HG03064 (cell line): ENCODE data around the gene SLC35F1.
"Not testable (repeated sequence)": the region's sequence is repeated elsewhere in the genome, so short reads cannot be mapped to it uniquely, and the experiment has no call there.

Experiments
- ATAC-seq: cut with Tn5 transposase; IDR thresholded peaks from one replicate; pipeline ENCODE4 v1.9.1; 2021; ENCODE audit warnings: low read depth; ENCODE audit not compliant: unreplicated experiment

SLC35F1 gene

GRCh38 chr6:117989086-117989485 is 82.0 kb downstream of the SLC35F1 start:
- ATAC-seq = no peak

DNA sequence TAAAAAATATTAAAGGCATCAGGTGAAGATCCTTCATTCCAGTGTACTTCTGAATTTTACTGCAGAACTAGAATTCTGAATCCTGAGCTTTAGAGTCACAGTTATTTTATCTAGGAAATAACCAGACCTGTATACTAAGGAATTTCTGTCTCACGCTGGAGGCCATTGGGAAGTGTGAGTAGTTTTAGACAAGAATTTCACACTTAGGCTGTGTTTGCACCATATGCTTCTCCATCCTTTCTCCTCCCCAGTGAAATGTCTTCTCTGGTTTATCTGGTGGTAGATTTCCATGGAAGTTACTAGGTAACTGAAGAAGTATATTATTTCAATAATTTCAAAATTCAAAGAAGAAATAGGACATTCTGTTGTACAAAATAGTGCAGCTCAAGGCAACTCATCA is 83.1 kb downstream of the SLC35F1 start:
- no peak for ATAC-seq

DNA sequence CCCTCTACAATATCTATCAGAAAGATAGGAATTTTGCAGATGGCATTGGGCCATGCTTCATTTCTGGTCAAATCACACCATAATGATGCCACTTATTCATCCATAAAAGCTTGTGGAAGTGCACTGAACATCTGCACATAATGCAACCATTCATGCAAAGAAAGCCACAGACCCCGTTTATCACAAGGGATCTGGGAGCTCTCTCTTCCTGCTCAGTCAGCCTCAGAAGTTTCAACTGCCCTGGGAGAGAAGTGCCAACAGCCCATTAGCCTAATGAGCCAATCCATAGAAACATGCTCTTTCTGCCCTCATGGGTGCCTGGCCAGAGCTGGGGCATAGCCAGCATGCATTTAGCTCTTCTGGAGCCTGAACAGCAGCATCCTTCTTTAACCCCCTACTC is 85.8 kb downstream of the SLC35F1 start:
- no peak for ATAC-seq

GRCh38 chr6:118012944-118013343 is 105.9 kb downstream of the SLC35F1 start:
- no peak for ATAC-seq

DNA sequence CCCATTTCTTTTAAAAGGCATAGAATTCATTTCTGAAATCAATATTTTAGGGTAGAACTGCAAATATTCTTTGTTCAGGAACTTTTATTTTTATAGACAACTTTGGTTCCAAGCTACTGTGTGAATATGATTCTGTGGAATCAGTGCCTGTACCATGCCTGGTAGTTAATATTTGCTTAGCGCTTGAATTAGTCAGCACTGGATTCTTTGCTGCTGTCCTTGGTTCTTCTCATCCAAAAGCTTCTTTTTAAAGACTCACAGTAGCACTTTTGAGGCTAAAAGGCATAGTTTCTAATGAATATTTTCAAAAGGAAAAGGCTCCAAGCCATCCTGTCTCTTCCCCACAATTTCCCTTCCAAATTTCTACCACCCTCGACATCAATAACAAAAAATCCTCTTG is 109.5 kb downstream of the SLC35F1 start:
- ATAC-seq = no peak

- ATAC-seq = no peak
Measured at GRCh38 chr6:118017301-118017848, 110.3 kb downstream of the SLC35F1 start.

DNA sequence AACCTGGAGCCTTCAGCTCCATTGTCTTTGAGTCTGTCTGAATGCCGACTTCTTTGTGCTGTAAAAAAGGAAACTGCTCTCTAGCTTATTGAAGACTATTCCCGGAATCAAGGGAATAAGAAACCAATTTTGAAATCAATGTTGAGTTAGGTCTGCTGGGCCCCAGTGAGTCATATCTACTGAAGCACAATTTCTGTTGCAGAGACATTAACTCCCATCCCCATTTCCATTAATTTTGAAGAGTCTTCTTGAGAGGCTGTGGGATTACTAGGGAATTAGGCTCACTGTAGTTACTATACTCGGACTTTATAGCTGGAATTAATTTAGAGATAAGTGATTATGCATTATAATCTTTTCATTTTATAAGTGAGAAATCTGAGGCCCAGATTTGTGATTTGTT is 116.7 kb downstream of the SLC35F1 start:
- no peak for ATAC-seq

DNA sequence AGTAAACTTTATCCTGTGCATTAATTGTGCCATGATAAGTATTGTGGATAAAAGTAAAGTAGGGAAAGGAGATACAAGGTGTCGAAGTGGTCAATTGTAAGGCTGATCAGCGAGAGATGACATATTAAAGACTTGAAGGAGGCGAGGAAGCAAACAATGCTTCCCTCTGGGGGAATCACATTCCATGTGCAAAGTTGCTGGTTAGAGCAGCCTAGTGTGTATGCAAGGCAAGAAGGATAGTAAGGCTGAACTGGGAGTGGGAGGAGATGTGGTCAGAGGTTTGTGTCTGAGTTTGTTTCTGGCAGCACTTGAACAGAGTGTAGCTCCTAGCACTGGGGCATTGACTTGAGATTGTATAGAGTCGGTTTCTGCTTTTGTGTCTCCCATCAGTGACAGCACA is 122.9 kb downstream of the SLC35F1 start:
- ATAC-seq = no peak

DNA sequence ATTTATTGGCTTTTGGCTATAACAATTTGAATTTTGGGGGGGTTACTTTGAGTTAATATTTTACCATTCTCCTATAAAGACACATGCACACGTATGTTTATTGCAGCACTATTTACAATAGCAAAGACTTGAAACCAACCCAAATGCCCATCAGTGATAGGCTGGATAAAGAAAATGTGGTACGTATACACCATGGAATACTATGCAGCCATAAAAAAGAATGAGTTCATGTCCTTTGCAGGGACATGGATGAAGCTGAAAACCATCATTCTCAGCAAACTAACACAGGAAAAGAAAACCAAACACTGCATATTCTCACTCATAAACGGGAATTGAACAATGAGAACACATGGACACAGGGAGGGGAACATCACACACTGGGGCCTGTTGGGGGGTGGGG is 130.4 kb downstream of the SLC35F1 start:
- ATAC-seq = not testable (repeated sequence)

- no peak for ATAC-seq
Measured at GRCh38 chr6:118042855-118043254, 135.8 kb downstream of the SLC35F1 start.

DNA sequence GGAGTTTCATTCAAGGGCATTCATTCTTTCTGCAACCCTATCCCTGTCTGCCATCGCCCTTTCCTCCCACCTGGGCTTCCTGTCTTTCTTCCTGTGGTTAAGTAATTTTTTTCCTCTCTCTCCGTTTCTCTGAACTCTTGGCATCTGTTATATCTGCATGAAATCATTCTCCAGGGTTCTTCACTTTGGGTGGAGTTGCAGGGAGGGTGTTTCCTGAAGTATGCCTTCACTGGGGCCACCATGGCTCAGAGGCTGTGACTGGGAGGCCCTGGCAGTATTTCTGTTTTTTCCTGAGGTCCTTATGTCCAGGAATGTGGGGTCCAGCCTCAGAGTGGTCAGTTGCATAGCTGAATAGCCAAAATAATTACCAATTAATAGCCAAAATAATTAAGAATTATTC is 137.2 kb downstream of the SLC35F1 start:
- ATAC-seq = no peak

- ATAC-seq = no peak
Measured at GRCh38 chr6:118054082-118054481, 147.0 kb downstream of the SLC35F1 start.

- ATAC-seq = no peak
Measured at GRCh38 chr6:118061666-118062065, 154.6 kb downstream of the SLC35F1 start.

GRCh38 chr6:118080547-118080946 is 173.5 kb downstream of the SLC35F1 start:
- ATAC-seq = no peak

DNA sequence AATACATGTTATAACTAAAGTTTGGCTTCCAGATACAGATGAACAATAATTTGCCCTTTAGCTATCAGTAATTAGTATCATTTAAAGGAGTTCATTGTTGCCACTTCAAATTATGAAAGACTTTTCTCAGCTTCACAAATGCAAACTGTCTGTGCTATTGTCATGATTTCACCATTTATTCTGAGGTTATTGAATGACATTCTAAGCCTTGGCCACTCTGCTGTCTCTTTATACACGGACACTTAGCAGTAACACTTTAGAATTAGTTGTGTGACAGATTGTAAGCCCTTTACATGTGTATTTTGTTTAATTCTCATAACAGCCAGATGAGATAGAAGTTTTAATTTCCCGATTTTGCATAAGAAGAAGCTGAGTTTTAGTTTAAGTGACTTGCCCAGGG is 176.6 kb downstream of the SLC35F1 start:
- ATAC-seq = no peak

GRCh38 chr6:118085665-118086064 is 178.6 kb downstream of the SLC35F1 start:
- ATAC-seq = no peak

- ATAC-seq = no peak
Measured at GRCh38 chr6:118086159-118086558, 179.1 kb downstream of the SLC35F1 start.

DNA sequence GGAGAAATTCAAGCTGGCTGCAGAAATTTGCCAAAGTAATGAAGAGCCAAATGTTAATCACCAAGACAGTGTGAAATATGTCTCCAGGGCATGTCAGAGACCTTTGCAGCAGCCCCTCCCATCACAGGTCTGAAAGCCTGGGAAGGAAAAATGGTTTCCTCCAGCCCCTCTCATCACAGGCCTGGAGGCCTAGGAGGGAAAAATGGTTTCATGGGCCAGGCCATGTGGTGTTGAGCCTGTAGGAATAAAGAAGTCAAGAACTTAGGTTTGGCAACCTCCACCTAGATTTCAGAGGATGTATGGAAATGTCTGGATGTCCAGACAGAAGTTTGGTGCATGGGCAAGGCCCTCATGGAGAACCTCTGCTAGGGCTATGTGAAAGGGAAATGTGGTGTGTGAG is 185.0 kb downstream of the SLC35F1 start:
- no peak for ATAC-seq

DNA sequence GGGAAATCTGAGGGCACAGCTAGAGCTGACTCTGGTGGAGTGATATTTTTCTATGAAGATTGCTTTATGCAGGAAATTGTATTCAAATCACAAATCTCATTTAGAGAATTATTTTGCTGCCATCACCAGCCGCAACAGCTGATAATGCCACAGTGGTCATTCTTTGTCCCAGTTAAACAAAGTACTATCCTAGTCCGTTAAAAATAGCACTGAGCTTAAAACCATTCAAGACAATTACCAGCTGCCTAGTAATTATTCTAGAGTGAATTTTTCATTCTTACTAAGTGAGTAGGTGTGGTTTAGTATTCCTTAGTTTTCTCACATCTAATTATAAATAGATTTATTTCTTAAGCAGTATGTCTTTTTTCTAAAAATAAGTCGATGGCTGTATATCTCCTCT is 190.5 kb downstream of the SLC35F1 start:
- no peak for ATAC-seq

DNA sequence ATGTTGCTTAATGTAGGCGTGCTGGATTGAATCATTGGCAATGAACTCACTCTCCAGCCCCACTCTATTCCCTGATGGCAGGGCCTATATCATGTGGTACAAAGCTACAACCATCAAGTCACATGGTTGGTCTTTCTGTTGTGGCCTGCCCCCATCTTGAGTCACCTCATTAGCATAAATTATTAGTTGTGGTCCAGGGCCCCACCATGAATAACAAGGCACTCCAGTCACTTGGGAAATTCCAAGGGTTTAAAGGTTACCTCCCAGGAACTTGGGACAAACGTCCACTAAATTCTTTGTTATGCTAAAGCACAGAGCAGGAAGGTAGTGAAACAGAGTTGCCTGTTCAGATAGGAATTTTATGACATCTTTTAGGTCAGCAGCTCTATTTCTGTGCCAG is 193.7 kb downstream of the SLC35F1 start:
- no peak for ATAC-seq

- ATAC-seq = no peak
Measured at GRCh38 chr6:118101220-118101619, 194.2 kb downstream of the SLC35F1 start.

DNA sequence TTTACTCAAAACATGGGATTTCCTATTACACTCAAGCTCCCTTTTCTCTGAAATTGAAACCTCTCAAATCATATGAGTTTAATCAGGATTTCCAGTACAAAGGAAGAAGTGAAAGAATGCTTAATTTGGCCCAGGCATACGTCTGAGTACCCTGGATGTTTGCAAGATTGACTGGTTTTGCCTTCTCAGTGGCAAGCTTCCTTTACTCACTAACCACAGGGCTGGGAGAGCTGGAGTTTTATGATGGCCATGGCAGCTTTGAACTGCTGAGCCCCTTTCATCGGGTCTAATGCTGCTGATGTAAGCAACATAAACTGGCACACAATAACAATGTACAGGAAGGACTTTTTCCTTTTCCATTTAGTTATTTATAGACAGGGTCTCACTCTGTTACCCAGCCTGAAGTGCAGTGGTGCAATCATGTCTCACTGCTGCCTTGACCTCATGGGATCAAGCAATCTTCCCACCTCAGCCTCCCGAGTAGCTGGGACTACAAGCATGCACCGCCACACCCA is 194.8 kb downstream of the SLC35F1 start:
- no peak for ATAC-seq

DNA sequence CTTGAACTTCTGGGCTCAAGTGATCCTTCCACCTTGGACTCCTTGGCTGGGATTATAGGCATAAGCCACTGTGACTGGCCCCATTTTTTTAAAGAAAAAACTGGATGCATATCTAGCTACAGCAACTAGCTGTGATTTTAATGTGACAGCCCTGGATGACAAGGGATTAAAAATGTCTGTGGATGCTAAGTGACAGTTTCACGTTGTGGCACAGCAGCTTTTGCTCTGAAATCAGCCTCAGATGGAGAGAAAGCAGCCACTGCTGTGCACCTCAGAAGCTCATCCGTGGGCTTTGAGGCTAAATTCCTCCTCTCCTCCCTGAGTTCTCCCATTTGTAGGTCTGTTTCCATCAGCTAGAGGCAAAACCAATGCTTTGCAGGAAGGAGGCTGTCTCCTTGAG is 195.3 kb downstream of the SLC35F1 start:
- no peak for ATAC-seq
